ENCODE measurements around the gene ZNF500. TPM values are rescaled to one million over a fixed set of nuclear protein-coding genes. Genes with fewer than 3 reads are reported as not detected.
"Not testable (repeated sequence)": the region's sequence is repeated elsewhere in the genome, so short reads cannot be mapped to it uniquely, and the experiment has no call there.

The ZNF500 gene
- total RNA-seq, 1 donor from 2014 or later: 13.1 TPM

DNA sequence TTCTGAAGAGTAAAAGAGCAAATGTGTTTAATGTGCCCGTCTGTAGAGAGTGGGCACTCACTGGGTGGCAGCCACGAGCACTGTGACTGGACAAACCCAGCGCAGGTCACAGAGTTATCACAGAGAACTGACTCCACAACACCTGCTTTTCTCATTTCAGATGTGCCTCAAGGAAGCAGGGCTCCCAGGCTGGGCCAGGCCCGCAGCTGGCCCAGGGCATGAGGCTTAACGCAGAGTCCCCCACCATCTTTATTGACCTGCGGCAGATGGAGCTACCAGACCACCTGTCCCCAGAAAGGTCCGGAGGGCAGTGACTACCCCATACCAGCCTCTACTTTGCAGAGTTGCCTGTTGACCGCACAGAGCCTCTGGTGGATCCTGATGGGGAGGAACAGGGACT lies 20.7 kb downstream of the ZNF500 start:
- no peaks in the 10 kb centered on the region for H3K9me3 Mint-ChIP-seq (ENCODE audit: low read depth)
- H3K36me3 Mint-ChIP-seq (ENCODE audit: low read depth): peaks cover 2% of the 10 kb centered on the region
- H3K27me3 Mint-ChIP-seq (ENCODE audit: low read depth): no peaks in the 10 kb centered on the region
- TF ChIP-seq, protein P1, sequence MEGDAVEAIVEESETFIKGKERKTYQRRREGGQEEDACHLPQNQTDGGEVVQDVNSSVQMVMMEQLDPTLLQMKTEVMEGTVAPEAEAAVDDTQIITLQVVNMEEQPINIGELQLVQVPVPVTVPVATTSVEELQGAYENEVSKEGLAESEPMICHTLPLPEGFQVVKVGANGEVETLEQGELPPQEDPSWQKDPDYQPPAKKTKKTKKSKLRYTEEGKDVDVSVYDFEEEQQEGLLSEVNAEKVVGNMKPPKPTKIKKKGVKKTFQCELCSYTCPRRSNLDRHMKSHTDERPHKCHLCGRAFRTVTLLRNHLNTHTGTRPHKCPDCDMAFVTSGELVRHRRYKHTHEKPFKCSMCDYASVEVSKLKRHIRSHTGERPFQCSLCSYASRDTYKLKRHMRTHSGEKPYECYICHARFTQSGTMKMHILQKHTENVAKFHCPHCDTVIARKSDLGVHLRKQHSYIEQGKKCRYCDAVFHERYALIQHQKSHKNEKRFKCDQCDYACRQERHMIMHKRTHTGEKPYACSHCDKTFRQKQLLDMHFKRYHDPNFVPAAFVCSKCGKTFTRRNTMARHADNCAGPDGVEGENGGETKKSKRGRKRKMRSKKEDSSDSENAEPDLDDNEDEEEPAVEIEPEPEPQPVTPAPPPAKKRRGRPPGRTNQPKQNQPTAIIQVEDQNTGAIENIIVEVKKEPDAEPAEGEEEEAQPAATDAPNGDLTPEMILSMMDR (IDR thresholded peaks at IDR 0.05): no peak
- no peaks in the 10 kb centered on the region for H3K4me1 Mint-ChIP-seq (ENCODE audit: low read depth)
- DNase-seq (ENCODE audit: low spot score): no peak
- H3K4me3 Mint-ChIP-seq (ENCODE audit: unreplicated experiment): no peak overlapping the region
- no peak overlapping the region for H3K27ac Mint-ChIP-seq (ENCODE audit: unreplicated experiment)

GRCh38 chr16:4745274-4745569 lies 21.7 kb downstream of the ZNF500 start:
- Mint-ChIP-seq H3K4me1 (ENCODE audit: low read depth) (no peaks in the 10 kb centered on the region), H3K27me3 (ENCODE audit: low read depth) (no peaks in the 10 kb centered on the region), H3K4me3 (ENCODE audit: unreplicated experiment) (no peak overlapping the region), H3K9me3 (ENCODE audit: low read depth) (no peaks in the 10 kb centered on the region), H3K36me3 (ENCODE audit: low read depth) (no peaks in the 10 kb centered on the region), H3K27ac (ENCODE audit: unreplicated experiment) (no peak overlapping the region)
- TF ChIP-seq, protein P1 (IDR thresholded peaks at IDR 0.05): no peak
- DNase-seq (ENCODE audit: low spot score): no peak

GRCh38 chr16:4744555-4745273 lies 22.2 kb downstream of the ZNF500 start:
- Mint-ChIP-seq H3K4me1 (ENCODE audit: low read depth) (no peaks in the 10 kb centered on the region), H3K9me3 (ENCODE audit: low read depth) (no peaks in the 10 kb centered on the region), H3K4me3 (ENCODE audit: unreplicated experiment) (no peak overlapping the region), H3K27ac (ENCODE audit: unreplicated experiment) (no peak overlapping the region), H3K36me3 (ENCODE audit: low read depth) (no peaks in the 10 kb centered on the region), H3K27me3 (ENCODE audit: low read depth) (no peaks in the 10 kb centered on the region)
- DNase-seq (ENCODE audit: low spot score): no peak
- TF ChIP-seq, protein P1 (IDR thresholded peaks at IDR 0.05): no peak

DNA sequence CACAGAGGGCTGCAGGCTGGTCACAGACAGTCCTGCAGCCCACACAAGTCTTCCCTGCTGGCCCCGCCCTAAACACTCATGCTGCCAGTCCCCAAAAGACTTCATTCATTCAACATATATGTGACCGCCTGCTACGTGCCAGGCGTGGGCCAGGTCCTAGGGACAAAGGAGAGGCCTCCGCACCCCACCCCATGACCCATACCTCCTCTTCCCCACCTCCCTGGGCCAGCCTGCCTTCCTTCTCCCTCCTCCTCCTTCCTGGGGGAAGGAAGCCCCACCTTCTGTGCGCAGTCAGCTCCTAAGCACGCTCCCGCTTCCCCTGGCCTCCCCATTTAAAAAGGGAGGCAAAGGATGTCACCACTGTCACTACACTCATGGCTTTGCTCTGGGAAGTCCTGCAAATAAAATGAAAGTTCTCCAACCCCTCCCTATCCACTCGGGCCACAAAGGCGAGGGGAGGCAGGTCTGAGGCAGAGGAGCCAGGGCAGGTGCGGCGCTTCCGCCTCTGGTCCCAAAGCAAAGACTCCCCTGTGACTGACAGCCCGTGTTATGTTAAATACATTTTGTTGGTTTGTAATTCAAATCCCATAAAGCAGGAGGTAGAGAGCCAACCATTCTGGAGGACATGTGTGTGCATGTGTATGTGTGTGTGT lies 23.6 kb downstream of the ZNF500 start:
- no peak overlapping the region for H3K4me3 Mint-ChIP-seq (ENCODE audit: unreplicated experiment)
- TF ChIP-seq, protein P1 (IDR thresholded peaks at IDR 0.05): no peak
- no peak overlapping the region for H3K27ac Mint-ChIP-seq (ENCODE audit: unreplicated experiment)

GRCh38 chr16:4738370-4738769 lies 28.6 kb downstream of the ZNF500 start:
- not testable (repeated sequence) for DNase-seq (ENCODE audit: low spot score); H3K4me1 Mint-ChIP-seq (ENCODE audit: low read depth); H3K4me3 Mint-ChIP-seq (ENCODE audit: unreplicated experiment); H3K36me3 Mint-ChIP-seq (ENCODE audit: low read depth); H3K27ac Mint-ChIP-seq (ENCODE audit: unreplicated experiment); H3K9me3 Mint-ChIP-seq (ENCODE audit: low read depth); H3K27me3 Mint-ChIP-seq (ENCODE audit: low read depth)

More for the DNA sequence above, 23.6 kb downstream of the ZNF500 start:
- no peaks in the 10 kb centered on the region for H3K27me3 Mint-ChIP-seq (ENCODE audit: low read depth)
- no peaks in the 10 kb centered on the region for H3K36me3 Mint-ChIP-seq (ENCODE audit: low read depth)
- no peaks in the 10 kb centered on the region for H3K4me1 Mint-ChIP-seq (ENCODE audit: low read depth)
- no peaks in the 10 kb centered on the region for H3K9me3 Mint-ChIP-seq (ENCODE audit: low read depth)
- DNase-seq (ENCODE audit: low spot score): no peak

DNA sequence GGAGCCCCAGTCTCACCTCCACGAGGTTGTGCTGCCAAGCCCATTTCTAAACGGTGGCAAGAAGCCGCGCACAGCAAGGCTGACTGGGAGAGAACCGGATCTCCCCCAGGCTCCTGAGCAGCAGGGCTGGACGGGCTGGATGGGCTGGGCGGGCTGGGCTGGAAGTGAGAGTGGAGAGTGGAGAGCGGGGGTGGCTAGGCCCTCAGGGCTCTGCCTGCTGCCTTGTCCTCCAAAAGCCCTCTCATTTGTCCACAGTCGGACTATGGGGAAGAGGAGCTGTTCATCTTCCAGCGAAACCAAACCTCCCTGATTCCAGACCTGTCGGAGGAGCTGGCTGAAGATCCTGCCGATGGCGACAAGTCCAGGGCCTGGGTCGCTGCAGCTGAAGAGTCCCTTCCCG lies 29.4 kb downstream of the ZNF500 start:
- Mint-ChIP-seq H3K27ac (ENCODE audit: unreplicated experiment) (no peak overlapping the region), H3K4me1 (ENCODE audit: low read depth) (peaks cover 15% of the 10 kb centered on the region), H3K9me3 (ENCODE audit: low read depth) (no peaks in the 10 kb centered on the region), H3K27me3 (ENCODE audit: low read depth) (no peaks in the 10 kb centered on the region), H3K4me3 (ENCODE audit: unreplicated experiment) (no peak overlapping the region), H3K36me3 (ENCODE audit: low read depth) (no peaks in the 10 kb centered on the region)
- DNase-seq (ENCODE audit: low spot score): no peak
- TF ChIP-seq, protein P1 (IDR thresholded peaks at IDR 0.05): no peak
